GM12878 (cell line): ENCODE measurements around the gene RUFY4. TPM values are rescaled to one million over a fixed set of nuclear protein-coding genes. Genes with fewer than 3 reads are reported as not detected.

Experiments used
- ATAC-seq: fragments of 200-7000 bp; cut with Tn5 transposase; 3 replicates; pipeline ENCODE4 v1.9.1; 2020; ENCODE audit warnings: mild to moderate bottlenecking, moderate library complexity
- BruUV-seq: library from RNA; stranded (reverse); fragments of 400-500 nt; replicated peaks from 2 replicates; lab custom pipeline; 2021; lab: Mats Ljungman, UMichigan
- CTCF ChIA-PET: fragments of 300-600 bp; sonication (Branson Sonifier 250); formaldehyde crosslinking; extraction: SDS; loops from one replicate; lab custom pipeline; 2021; ENCODE audit warnings: inconsistent platforms; lab: Yijun Ruan, JAX
- POLR2A ChIA-PET: fragments of 350-600 bp; formaldehyde crosslinking; extraction: SDS; loops from one replicate; lab custom pipeline; 2021; ENCODE audit warnings: inconsistent platforms; lab: Charles Lee
- RAD21 ChIA-PET: fragments of 300-600 bp; sonication (Branson Sonifier 250); formaldehyde crosslinking; loops from one replicate; lab custom pipeline; 2023; ENCODE audit warnings: antibody characterized with exemption; ENCODE audit not compliant: unreplicated experiment; lab: Charles Lee
- SMC1A ChIA-PET: fragments of 300-600 bp; sonication (Branson Sonifier 250); formaldehyde crosslinking; loops from one replicate; lab custom pipeline; 2023; ENCODE audit not compliant: unreplicated experiment, uncharacterized antibody; lab: Charles Lee
- DNase-seq: peaks from one replicate; pipeline ENCODE4 v3.0.0-alpha.2; 2011; ENCODE audit warnings: low read depth, low spot score
- FAIRE-seq: peaks from 3 replicates; lab custom pipeline; 2011; peaks lifted over from hg19 to GRCh38; lab: Jason Lieb, UNC
- H2AFZ ChIP-seq: 2 replicates; pipeline ENCODE4 v1.6.0; 2011; ENCODE audit warnings: low read depth, low read length, control low read depth; ENCODE audit not compliant: control insufficient read depth
- H3K27ac ChIP-seq: 2 replicates; pipeline ENCODE4 v1.5.1; 2011; ENCODE audit warnings: control low read depth; ENCODE audit not compliant: control insufficient read depth, insufficient read depth
- H3K27me3 ChIP-seq, 2 experiments: replicated peaks in 1 of 2; 2 replicates each; pipeline versions ENCODE4 v1.6.0 to v1.6.1; 2011; ENCODE audit warnings: low read length in 1 of 2; ENCODE audit not compliant: control insufficient read depth in 2 of 2, insufficient read depth in 2 of 2
- H3K36me3 ChIP-seq, 2 experiments: 2 replicates each; pipeline ENCODE4 v1.5.1; 2011; ENCODE audit warnings: low read length in 1 of 2; ENCODE audit not compliant: control insufficient read depth in 2 of 2, insufficient read depth in 2 of 2
- H3K4me1 ChIP-seq: 2 replicates; pipeline ENCODE4 v1.6.1; 2011; ENCODE audit warnings: mild to moderate bottlenecking, low read length, moderate library complexity, mixed read lengths; ENCODE audit not compliant: control insufficient read depth, insufficient read depth
- H3K4me2 ChIP-seq: 2 replicates; pipeline ENCODE4 v1.6.0; 2011; ENCODE audit warnings: control low read depth; ENCODE audit not compliant: control insufficient read depth, insufficient read depth
- H3K4me3 ChIP-seq: fragments of 200-600 bp; sonication (generic); 2 replicates; pipeline ENCODE4 v1.5.1; 2016
- H3K79me2 ChIP-seq: 2 replicates; pipeline ENCODE4 v1.6.0; 2011; ENCODE audit warnings: low read length; ENCODE audit not compliant: control insufficient read depth, insufficient read depth
- H3K9ac ChIP-seq: 2 replicates; pipeline ENCODE4 v1.8.0; 2011; ENCODE audit warnings: low read length, control low read depth, mixed read lengths; ENCODE audit not compliant: control insufficient read depth, insufficient read depth
- H3K9me3 ChIP-seq: replicated peaks from 3 replicates; pipeline ENCODE4 v1.5.1; 2011; ENCODE audit warnings: mild to moderate bottlenecking, low read length; ENCODE audit not compliant: control insufficient read depth, insufficient read depth
- H4K20me1 ChIP-seq: 2 replicates; pipeline ENCODE4 v1.6.0; 2011; ENCODE audit not compliant: control insufficient read depth, insufficient read depth
- BCL11A ChIP-seq: IDR thresholded peaks from 2 replicates; pipeline ENCODE4 v1.6.1; 2011; ENCODE audit warnings: low read depth, low read length
- BRCA1 ChIP-seq: IDR thresholded peaks from 2 replicates; pipeline ENCODE4 v1.6.1; 2011; ENCODE audit warnings: low read depth, low read length, improper control_type of control experiment
- FOS ChIP-seq: IDR thresholded peaks from 3 replicates; pipeline ENCODE4 v1.6.1; 2011; ENCODE audit warnings: borderline replicate concordance; ENCODE audit not compliant: insufficient read length; ENCODE audit errors: extremely low read depth
- FOXK2 ChIP-seq: fragments of 450-650 bp; IDR thresholded peaks from 2 replicates; pipeline ENCODE4 v1.6.1; 2017; ENCODE audit warnings: mild to moderate bottlenecking, moderate library complexity
- LARP7 ChIP-seq: fragments of 450-650 bp; IDR thresholded peaks from 2 replicates; pipeline ENCODE4 v1.6.1; 2017; ENCODE audit warnings: mild to moderate bottlenecking
- RB1 ChIP-seq: fragments of 450-650 bp; formaldehyde crosslinking; IDR thresholded peaks from 2 replicates; pipeline ENCODE4 v1.6.1; 2017; ENCODE audit warnings: mild to moderate bottlenecking, borderline replicate concordance
- RBBP5 ChIP-seq: fragments of 200-600 bp; sonication (generic); conservative IDR thresholded peaks from 2 replicates; pipeline ENCODE4 v1.6.1; 2016
- RFX5 ChIP-seq: IDR thresholded peaks from 2 replicates; pipeline ENCODE4 v1.6.1; 2011; ENCODE audit warnings: low read depth, low read length, improper control_type of control experiment
- SP1 ChIP-seq: IDR thresholded peaks from one replicate; pipeline ENCODE4 v1.6.1; 2011; ENCODE audit warnings: low read depth, low read length
- SPI1 ChIP-seq: IDR thresholded peaks from 2 replicates; pipeline ENCODE4 v1.6.1; 2011; ENCODE audit warnings: low read depth, mild to moderate bottlenecking, low read length, moderate library complexity, borderline replicate concordance; ENCODE audit not compliant: insufficient read depth
- in situ Hi-C: fragments of 300-500 bp; cut with MboI; formaldehyde crosslinking; loops from 9 replicates; pipeline ENCODE4 v1.14.3; 2018; ENCODE audit warnings: mixed read lengths
- intact Hi-C: fragments of 100-400 bp; cut with micrococcal nuclease; formaldehyde crosslinking; loops from one replicate; pipeline ENCODE4 v1.14.2; 2022; ENCODE audit not compliant: unreplicated experiment
- polyA plus RNA-seq, 11 experiments: library from polyadenylated mRNA; depleted of rRNA in 4 of 11; unstranded in 6 of 11; stranded (reverse) in 5 of 11; fragments of >200 nt; fragmentation: Nextera tagmentation in 4 of 11; fragmentation: Illumina TruSeq in 1 of 11; extraction: Ambion mirVana in 4 of 11; extraction: Trizol in 1 of 11; gene quantifications; 1 replicate in 1 of 11; 2 replicates in 10 of 11; pipeline versions ENCODE4 v1.2.1 to v1.2.3, GENCODE V29; 2011 to 2016; ENCODE audit warnings: inconsistent platforms in 2 of 11, missing spikeins in 2 of 11, low read depth in 1 of 11
- total RNA-seq, 4 experiments: library from RNA; depleted of rRNA in 3 of 4; stranded (reverse); fragments of >200 nt in 3 of 4; fragmentation: Illumina TruSeq in 1 of 4; extraction: Trizol in 1 of 4; gene quantifications; 2 replicates each; pipeline versions ENCODE4 v1.2.1 to v1.2.3, GENCODE V29; 2013 to 2021
- TF ChIP-seq, protein P1 (sequence below): fragments of 450-650 bp; IDR thresholded peaks from 2 replicates; pipeline ENCODE4 v1.6.1; 2014; ENCODE audit warnings: mild to moderate bottlenecking

Gene RUFY4
- total and polyA plus RNA-seq, 10 of the 15 experiments (the other 5 are each of a cell fraction or from before 2014, with no cell fraction given): 0.05 to 2.7 (median 0.90) TPM

- DNase-seq (no peak), ATAC-seq (no peak), FAIRE-seq (no peak)
- ChIA-PET CTCF (no interaction called here), SMC1A (no interaction called here), POLR2A (no interaction called here), RAD21 (no interaction called here)
- peaks cover 17% of the 10 kb centered on the region for H3K4me1 ChIP-seq
- H3K4me3 ChIP-seq: no peak overlapping the region
- no peaks in the 10 kb centered on the region for H3K79me2 ChIP-seq
- no peak overlapping the region for H2AFZ ChIP-seq
- no peaks in the 10 kb centered on the region; a peak in 1 of 4 replicates for H3K27me3 ChIP-seq
- no peak overlapping the region for H3K4me2 ChIP-seq
- in situ Hi-C loops (no loop called here), intact Hi-C loops (no loop called here)
- H4K20me1 ChIP-seq: no peaks in the 10 kb centered on the region
- TF ChIP-seq RBBP5 (no peak), SP1 (no peak), FOXK2 (no peak), LARP7 (no peak), FOS (no peak), RFX5 (no peak), BCL11A (no peak), RB1 (no peak), SPI1 (no peak), BRCA1 (no peak)
- TF ChIP-seq, protein P1, sequence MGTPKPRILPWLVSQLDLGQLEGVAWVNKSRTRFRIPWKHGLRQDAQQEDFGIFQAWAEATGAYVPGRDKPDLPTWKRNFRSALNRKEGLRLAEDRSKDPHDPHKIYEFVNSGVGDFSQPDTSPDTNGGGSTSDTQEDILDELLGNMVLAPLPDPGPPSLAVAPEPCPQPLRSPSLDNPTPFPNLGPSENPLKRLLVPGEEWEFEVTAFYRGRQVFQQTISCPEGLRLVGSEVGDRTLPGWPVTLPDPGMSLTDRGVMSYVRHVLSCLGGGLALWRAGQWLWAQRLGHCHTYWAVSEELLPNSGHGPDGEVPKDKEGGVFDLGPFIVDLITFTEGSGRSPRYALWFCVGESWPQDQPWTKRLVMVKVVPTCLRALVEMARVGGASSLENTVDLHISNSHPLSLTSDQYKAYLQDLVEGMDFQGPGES: no peak
- no peak overlapping the region for H3K9ac ChIP-seq
- H3K36me3 ChIP-seq: no peaks in the 10 kb centered on the region
- H3K9me3 ChIP-seq: peaks cover 4% of the 10 kb centered on the region; the same call in 2 of the 3 replicates
- no peak overlapping the region for H3K27ac ChIP-seq
- BruUV-seq: no TSS peak
Observed at GRCh38 chr2:218086478-218086877, 17.4 kb downstream of the RUFY4 start.
